Neuronal stem cell (in vitro differentiated cells): ENCODE measurements around the gene ZNF644.

Experiments used
- DNase-seq: peaks from one replicate; pipeline ENCODE4 v3.0.0-alpha.2; 2013; ENCODE audit warnings: low spot score
- H2AFZ ChIP-seq: one replicate; pipeline ENCODE4 v1.6.1; 2013; ENCODE audit warnings: mild to moderate bottlenecking, low read length, inconsistent platforms
- H2AK5ac ChIP-seq: 2 replicates; pipeline ENCODE4 v1.6.1; 2013; ENCODE audit warnings: low read depth, mild to moderate bottlenecking, inconsistent platforms, low read length, moderate library complexity, mixed read lengths
- H2BK120ac ChIP-seq: 2 replicates; pipeline ENCODE4 v1.6.1; 2013; ENCODE audit warnings: low read depth, mild to moderate bottlenecking, inconsistent platforms, low read length, moderate library complexity, mixed read lengths
- H2BK12ac ChIP-seq: one replicate; pipeline ENCODE4 v1.6.1; 2013; ENCODE audit warnings: low read length, inconsistent platforms
- H2BK15ac ChIP-seq: 2 replicates; pipeline ENCODE4 v1.6.1; 2013; ENCODE audit warnings: mild to moderate bottlenecking, low read length, inconsistent platforms, mixed read lengths
- H2BK5ac ChIP-seq: one replicate; pipeline ENCODE4 v1.6.1; 2013; ENCODE audit warnings: inconsistent platforms, mild to moderate bottlenecking, low read length, moderate library complexity
- H3K14ac ChIP-seq: one replicate; pipeline ENCODE4 v1.6.1; 2013; ENCODE audit warnings: low read length, inconsistent platforms
- H3K18ac ChIP-seq: 2 replicates; pipeline ENCODE4 v1.6.1; 2013; ENCODE audit warnings: low read length, inconsistent platforms
- H3K23ac ChIP-seq: 2 replicates; pipeline ENCODE4 v1.6.1; 2013; ENCODE audit warnings: low read depth, mild to moderate bottlenecking, mixed read lengths, low read length, inconsistent platforms; ENCODE audit not compliant: poor library complexity
- H3K27ac ChIP-seq: replicated peaks from 3 replicates; pipeline ENCODE4 v1.5.1; 2013; ENCODE audit warnings: low read length, inconsistent platforms
- H3K27me3 ChIP-seq, 3 experiments: 2 replicates each; pipeline ENCODE4 v1.6.1; 2013; ENCODE audit warnings: low read length in 3 of 3, mild to moderate bottlenecking in 2 of 3, inconsistent platforms in 1 of 3, low read depth in 1 of 3, mixed read lengths in 1 of 3, moderate library complexity in 1 of 3; ENCODE audit not compliant: control insufficient read depth in 3 of 3, insufficient read depth in 3 of 3
- H3K36me3 ChIP-seq, 2 donors: replicated peaks in 1 of 2; 2 replicates each; pipeline ENCODE4 v1.6.1; 2013; ENCODE audit warnings: low read length in 2 of 2; ENCODE audit not compliant: control insufficient read depth in 2 of 2, insufficient read depth in 2 of 2
- H3K4ac ChIP-seq: 2 replicates; pipeline ENCODE4 v1.6.1; 2013; ENCODE audit warnings: inconsistent platforms, mild to moderate bottlenecking, low read length, moderate library complexity
- H3K4me1 ChIP-seq, 2 donors: 1 replicate in 1 of 2; 2 replicates in 1 of 2; pipeline ENCODE4 v1.6.1; 2013; ENCODE audit warnings: low read length in 2 of 2, low read depth in 1 of 2; ENCODE audit not compliant: control insufficient read depth in 2 of 2, insufficient read depth in 1 of 2
- H3K4me2 ChIP-seq: one replicate; pipeline ENCODE4 v1.6.1; 2013; ENCODE audit warnings: mild to moderate bottlenecking, low read length, inconsistent platforms; ENCODE audit not compliant: insufficient read depth, poor library complexity, severe bottlenecking
- H3K4me3 ChIP-seq, 2 donors: 2 replicates each; pipeline ENCODE4 v1.5.1; 2013; ENCODE audit warnings: low read length in 2 of 2, mild to moderate bottlenecking in 2 of 2, inconsistent platforms in 1 of 2, moderate library complexity in 1 of 2
- H3K79me1 ChIP-seq: one replicate; pipeline ENCODE4 v1.6.1; 2013; ENCODE audit warnings: low read depth, mild to moderate bottlenecking, inconsistent platforms, low read length, moderate library complexity
- H3K9ac ChIP-seq: one replicate; pipeline ENCODE4 v1.6.1; 2013; ENCODE audit warnings: mild to moderate bottlenecking, low read depth, low read length, inconsistent platforms; ENCODE audit not compliant: poor library complexity
- H3K9me3 ChIP-seq, 2 donors: replicated peaks in 1 of 2; 2 replicates each; pipeline versions ENCODE3 to v1.6.1; 2013; ENCODE audit warnings: low read length in 2 of 2, mild to moderate bottlenecking in 2 of 2, inconsistent platforms in 1 of 2, low read depth in 1 of 2, mixed read lengths in 1 of 2, moderate library complexity in 1 of 2; ENCODE audit not compliant: control insufficient read depth in 2 of 2, insufficient read depth in 1 of 2
- H4K8ac ChIP-seq: one replicate; pipeline ENCODE4 v1.6.1; 2013; ENCODE audit warnings: low read depth, mild to moderate bottlenecking, inconsistent platforms, low read length, moderate library complexity
- H4K91ac ChIP-seq: one replicate; pipeline ENCODE4 v1.6.1; 2013; ENCODE audit warnings: low read length, low read depth, mild to moderate bottlenecking, inconsistent platforms; ENCODE audit not compliant: poor library complexity
- WGBS, 2 donors: extraction: QIAGEN DNeasy Blood & Tissue Kit; methylation state at CpG; one replicate each; pipeline ENCODE4 v1.1.7; 2013; ENCODE audit warnings: missing lambda C conversion rate in 2 of 2, mixed read lengths in 1 of 2; ENCODE audit not compliant: insufficient read length in 2 of 2, insufficient replicate concordance in 1 of 2; ENCODE audit errors: extremely low coverage in 2 of 2; 5-methylcytosine and 5-hydroxymethylcytosine counted together

ZNF644 gene

GRCh38 chr1:90969241-90969640 lies 52.6 kb downstream of the ZNF644 start:
- H3K9me3 ChIP-seq, result peaks cover 0 to 20% of the 10 kb centered on the region in 2 donors
- no peaks in the 10 kb centered on the region for H3K27me3 ChIP-seq
- H2AK5ac ChIP-seq, result no peak overlapping the region
- no peak overlapping the region for H3K14ac ChIP-seq
- no peak overlapping the region for H2BK120ac ChIP-seq
- peaks cover 3 to 39% of the 10 kb centered on the region in 2 donors for H3K36me3 ChIP-seq
- no peak for DNase-seq
- no peak overlapping the region for H3K9ac ChIP-seq
- H2BK15ac ChIP-seq, result no peak overlapping the region
- no peak overlapping the region for H3K4ac ChIP-seq
- no peaks in the 10 kb centered on the region for H3K4me1 ChIP-seq
- H3K79me1 ChIP-seq, result peaks cover 2% of the 10 kb centered on the region
- no CpG with 5 or more reads among the region's 3 CpGs for WGBS, 2 donors
- no peak overlapping the region for H4K91ac ChIP-seq
- H3K23ac ChIP-seq, result no peak overlapping the region
- no peak overlapping the region for H2AFZ ChIP-seq
- H3K27ac ChIP-seq, result no peak overlapping the region
- H3K4me3 ChIP-seq, result no peak overlapping the region
- H2BK12ac ChIP-seq, result no peak overlapping the region
- H3K4me2 ChIP-seq, result no peak overlapping the region
- no peak overlapping the region for H2BK5ac ChIP-seq
- H3K18ac ChIP-seq, result no peak overlapping the region
- no peak overlapping the region for H4K8ac ChIP-seq

- peaks cover 0 to 22% of the 10 kb centered on the region in 2 donors for H3K36me3 ChIP-seq
- H3K9ac ChIP-seq, result no peak overlapping the region
- H4K91ac ChIP-seq, result no peak overlapping the region
- no peak overlapping the region for H2BK5ac ChIP-seq
- peaks cover 2% of the 10 kb centered on the region for H3K79me1 ChIP-seq
- no peak overlapping the region for H3K18ac ChIP-seq
- no peak overlapping the region for H3K4me3 ChIP-seq
- no peak overlapping the region for H3K4me2 ChIP-seq
- H2AK5ac ChIP-seq, result no peak overlapping the region
- no peak overlapping the region for H2BK12ac ChIP-seq
- no peak overlapping the region for H2AFZ ChIP-seq
- H2BK120ac ChIP-seq, result no peak overlapping the region
- DNase-seq, result no peak
- H3K4me1 ChIP-seq, result no peaks in the 10 kb centered on the region
- H3K4ac ChIP-seq, result no peak overlapping the region
- no peak overlapping the region for H2BK15ac ChIP-seq
- H3K27ac ChIP-seq, result no peak overlapping the region
- no peak overlapping the region for H3K23ac ChIP-seq
- no peak overlapping the region for H4K8ac ChIP-seq
- peaks cover 2 to 13% of the 10 kb centered on the region in 2 donors for H3K9me3 ChIP-seq
- no peaks in the 10 kb centered on the region for H3K27me3 ChIP-seq
- H3K14ac ChIP-seq, result no peak overlapping the region
- WGBS, 2 donors, result no CpG with 5 or more reads among the region's 1 CpG
Observed at GRCh38 chr1:90964444-90965035, 57.3 kb downstream of the ZNF644 start.

- Histone ChIP-seq H2BK12ac (no peak overlapping the region), H3K4me2 (no peak overlapping the region), H2BK120ac (no peak overlapping the region), H3K4ac (no peak overlapping the region), H3K27me3 (no peaks in the 10 kb centered on the region), H4K8ac (no peak overlapping the region), H3K36me3 (peaks cover 0 to 21% of the 10 kb centered on the region in 2 donors), H4K91ac (no peak overlapping the region), H2BK5ac (no peak overlapping the region), H2BK15ac (no peak overlapping the region), H3K14ac (no peak overlapping the region), H3K4me3 (no peak overlapping the region), H3K79me1 (no peaks in the 10 kb centered on the region), H3K18ac (no peak overlapping the region), H2AFZ (no peak overlapping the region), H3K23ac (no peak overlapping the region), H2AK5ac (no peak overlapping the region), H3K4me1 (no peaks in the 10 kb centered on the region), H3K9ac (no peak overlapping the region), H3K27ac (no peak overlapping the region), H3K9me3 (peaks cover 2 to 20% of the 10 kb centered on the region in 2 donors)
- no peak for DNase-seq
- WGBS, 2 donors, result no CpG with 5 or more reads among the region's 1 CpG
Observed at GRCh38 chr1:90963651-90964050, 58.2 kb downstream of the ZNF644 start.

DNA sequence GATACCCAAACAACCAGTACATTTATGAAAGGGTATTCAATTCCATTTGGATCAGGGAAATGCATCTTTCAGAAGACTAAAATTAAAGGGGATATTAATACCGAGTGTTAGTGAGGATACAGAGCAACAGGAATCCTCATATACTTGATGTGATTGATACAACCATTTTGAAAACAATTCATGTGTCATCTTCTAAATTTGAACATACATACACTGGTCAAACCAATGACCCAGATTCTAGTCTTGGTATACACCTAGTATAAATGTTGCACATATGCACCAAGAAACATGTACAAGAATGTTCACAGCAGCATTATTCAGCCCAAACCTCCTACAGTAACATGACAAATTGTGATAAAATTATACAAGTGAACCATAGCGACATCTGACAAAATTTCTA lies 58.6 kb downstream of the ZNF644 start:
- H2BK15ac ChIP-seq, result no peak overlapping the region
- no peak for DNase-seq
- no peaks in the 10 kb centered on the region for H3K79me1 ChIP-seq
- H3K14ac ChIP-seq, result no peak overlapping the region
- H2AFZ ChIP-seq, result no peak overlapping the region
- H3K27ac ChIP-seq, result no peak overlapping the region
- no peak overlapping the region for H3K4me3 ChIP-seq
- no peak overlapping the region for H2BK120ac ChIP-seq
- peaks cover 0 to 25% of the 10 kb centered on the region in 2 donors for H3K36me3 ChIP-seq
- H3K9me3 ChIP-seq, result peaks cover 2 to 24% of the 10 kb centered on the region in 2 donors
- no peak overlapping the region for H2AK5ac ChIP-seq
- no peak overlapping the region for H3K4me2 ChIP-seq
- no peak overlapping the region for H3K4ac ChIP-seq
- no peak overlapping the region for H4K91ac ChIP-seq
- no peaks in the 10 kb centered on the region for H3K4me1 ChIP-seq
- no CpG with 5 or more reads among the region's 2 CpGs for WGBS, 2 donors
- H3K27me3 ChIP-seq, result no peaks in the 10 kb centered on the region
- no peak overlapping the region for H3K23ac ChIP-seq
- H3K18ac ChIP-seq, result no peak overlapping the region
- H3K9ac ChIP-seq, result no peak overlapping the region
- H2BK12ac ChIP-seq, result no peak overlapping the region
- no peak overlapping the region for H4K8ac ChIP-seq
- H2BK5ac ChIP-seq, result no peak overlapping the region
